NCI-H748 (cell line): Measurements from ENCODE around the gene LAMC3.

Source experiments
- DNase-seq: peaks from one replicate; lab custom pipeline; 2025; ENCODE audit not compliant: unreplicated experiment; lab: John Stamatoyannopoulos, UW

The LAMC3 gene

DNA sequence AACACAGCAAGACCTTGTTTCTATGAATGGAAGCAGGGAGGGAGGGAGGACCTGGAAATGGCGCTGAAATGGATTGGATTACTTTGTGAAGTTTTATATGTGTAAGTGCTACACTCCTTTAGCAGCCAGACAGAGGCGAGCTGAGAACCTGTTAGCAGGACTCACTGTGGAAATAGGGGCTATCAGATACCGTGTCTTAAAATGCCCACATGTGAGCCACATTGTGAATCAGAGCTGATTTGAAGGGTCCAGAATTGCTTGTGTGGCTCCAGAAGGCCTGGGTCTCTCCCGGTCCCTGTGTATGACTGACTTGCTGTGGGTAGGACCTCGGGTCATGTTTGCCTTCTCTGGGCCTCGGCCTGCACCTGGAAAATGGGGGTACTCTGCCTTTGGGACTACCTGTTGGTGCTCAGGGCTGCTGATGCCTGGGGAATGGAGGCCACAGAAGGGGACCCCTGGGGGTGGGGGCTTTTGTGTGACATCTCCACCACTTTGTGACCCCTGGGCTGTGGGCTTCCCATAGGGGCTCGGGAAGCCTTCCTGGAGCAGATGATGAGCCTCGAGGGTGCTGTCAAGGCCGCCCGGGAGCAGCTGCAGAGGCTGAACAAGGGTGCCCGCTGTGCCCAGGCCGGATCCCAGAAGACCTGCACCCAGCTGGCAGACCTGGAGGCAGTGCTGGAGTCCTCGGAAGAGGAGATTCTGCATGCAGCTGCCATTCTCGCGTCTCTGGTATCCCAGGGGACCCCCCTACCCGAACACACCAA is 63.3 kb downstream of the LAMC3 start:
- DNase-seq: no peak

- DNase-seq: no peak
Observed at GRCh38 chr9:131072871-131073237, 63.9 kb downstream of the LAMC3 start.

GRCh38 chr9:131076347-131077195 is 67.6 kb downstream of the LAMC3 start:
- no peak for DNase-seq

- DNase-seq: no peak
Observed at GRCh38 chr9:131078427-131079366, 69.7 kb downstream of the LAMC3 start.

- no peak for DNase-seq
Observed at GRCh38 chr9:131080589-131080988, 71.6 kb downstream of the LAMC3 start.

GRCh38 chr9:131081868-131082267 is 72.9 kb downstream of the LAMC3 start:
- no peak for DNase-seq

- no peak for DNase-seq
Observed at GRCh38 chr9:131082774-131083512, 74.0 kb downstream of the LAMC3 start.

GRCh38 chr9:131084661-131085369 is 75.8 kb downstream of the LAMC3 start:
- DNase-seq: no peak

GRCh38 chr9:131085370-131086122 is 76.6 kb downstream of the LAMC3 start:
- no peak for DNase-seq

DNA sequence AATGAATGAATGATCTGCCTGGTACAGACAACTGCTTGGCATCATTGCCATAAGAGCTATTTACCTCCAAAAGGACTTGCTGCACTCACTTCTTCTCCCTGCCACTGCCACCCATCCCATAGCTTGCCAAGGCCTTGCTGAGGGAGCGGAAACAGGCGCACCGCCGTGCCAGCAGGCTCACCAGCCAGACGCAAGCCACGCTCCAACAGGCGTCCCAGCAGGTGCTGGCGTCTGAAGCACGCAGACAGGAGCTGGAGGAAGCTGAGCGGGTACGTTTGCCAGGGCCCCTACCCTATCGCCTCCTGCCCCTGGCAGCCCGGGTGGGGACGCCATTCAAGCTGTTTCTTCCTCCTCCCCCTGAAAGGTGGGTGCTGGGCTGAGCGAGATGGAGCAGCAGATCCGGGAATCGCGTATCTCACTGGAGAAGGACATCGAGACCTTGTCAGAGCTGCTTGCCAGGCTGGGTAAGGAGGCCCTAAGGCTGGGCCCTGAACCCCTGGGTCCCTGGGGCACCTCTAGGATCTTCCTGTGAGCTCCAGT is 78.5 kb downstream of the LAMC3 start:
- DNase-seq: no peak

DNA sequence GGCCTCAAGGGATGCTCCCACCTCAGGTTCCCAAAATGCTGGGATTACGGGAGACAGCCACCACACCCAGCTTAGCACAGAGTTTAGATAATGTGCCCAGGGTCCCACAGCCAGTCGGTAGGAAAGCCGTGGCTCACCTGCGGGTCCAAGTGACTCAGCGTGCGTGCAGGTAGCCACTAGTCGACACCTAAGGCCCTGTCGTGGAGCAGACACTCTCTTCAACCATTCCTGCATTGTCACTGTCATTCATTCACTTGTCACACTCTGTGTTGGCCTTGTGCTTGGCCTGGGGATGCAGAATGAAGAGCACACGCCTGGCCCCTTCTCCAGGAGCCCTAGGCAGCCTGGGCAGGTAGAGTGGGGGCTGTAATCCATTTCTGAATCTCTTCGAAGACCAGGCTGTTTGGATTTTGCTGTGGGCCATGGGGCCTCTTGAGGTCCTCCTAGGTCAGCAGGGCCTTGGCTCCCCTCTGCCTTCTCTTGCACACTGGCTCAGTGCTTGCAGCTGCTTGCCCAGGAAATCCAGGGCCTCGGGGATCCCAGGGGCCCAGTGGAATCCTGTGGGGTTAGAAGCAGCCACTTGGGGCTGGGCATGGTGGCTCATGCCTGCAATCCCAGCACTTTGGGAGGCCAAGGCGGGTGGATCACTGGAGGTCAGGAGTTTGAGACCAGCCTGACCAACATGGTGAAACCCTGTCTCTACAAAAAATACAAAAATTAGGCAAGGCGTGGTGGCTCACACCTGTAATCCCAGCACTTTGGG is 81.2 kb downstream of the LAMC3 start:
- DNase-seq: no peak

GRCh38 chr9:131091352-131091992 is 82.5 kb downstream of the LAMC3 start:
- DNase-seq: no peak

DNA sequence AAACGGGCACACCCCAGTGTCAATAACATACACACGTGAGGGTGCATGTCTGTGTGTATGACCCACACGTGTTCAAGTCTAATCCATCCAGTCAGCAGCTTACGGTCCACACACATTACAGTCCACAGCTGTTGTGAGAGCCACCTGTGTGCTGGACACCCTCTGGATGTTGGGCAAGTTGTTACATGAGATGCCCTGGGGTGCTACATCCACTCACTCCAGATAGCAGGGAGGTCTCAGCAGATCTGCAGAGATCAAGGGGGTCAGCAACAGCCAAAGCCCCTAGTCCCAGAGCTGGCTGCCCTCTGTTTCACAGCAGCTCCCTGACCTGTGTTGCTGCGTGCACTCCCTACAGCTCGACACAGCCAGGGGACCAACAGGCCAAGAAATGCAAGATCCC is 83.1 kb downstream of the LAMC3 start:
- no peak for DNase-seq

DNA sequence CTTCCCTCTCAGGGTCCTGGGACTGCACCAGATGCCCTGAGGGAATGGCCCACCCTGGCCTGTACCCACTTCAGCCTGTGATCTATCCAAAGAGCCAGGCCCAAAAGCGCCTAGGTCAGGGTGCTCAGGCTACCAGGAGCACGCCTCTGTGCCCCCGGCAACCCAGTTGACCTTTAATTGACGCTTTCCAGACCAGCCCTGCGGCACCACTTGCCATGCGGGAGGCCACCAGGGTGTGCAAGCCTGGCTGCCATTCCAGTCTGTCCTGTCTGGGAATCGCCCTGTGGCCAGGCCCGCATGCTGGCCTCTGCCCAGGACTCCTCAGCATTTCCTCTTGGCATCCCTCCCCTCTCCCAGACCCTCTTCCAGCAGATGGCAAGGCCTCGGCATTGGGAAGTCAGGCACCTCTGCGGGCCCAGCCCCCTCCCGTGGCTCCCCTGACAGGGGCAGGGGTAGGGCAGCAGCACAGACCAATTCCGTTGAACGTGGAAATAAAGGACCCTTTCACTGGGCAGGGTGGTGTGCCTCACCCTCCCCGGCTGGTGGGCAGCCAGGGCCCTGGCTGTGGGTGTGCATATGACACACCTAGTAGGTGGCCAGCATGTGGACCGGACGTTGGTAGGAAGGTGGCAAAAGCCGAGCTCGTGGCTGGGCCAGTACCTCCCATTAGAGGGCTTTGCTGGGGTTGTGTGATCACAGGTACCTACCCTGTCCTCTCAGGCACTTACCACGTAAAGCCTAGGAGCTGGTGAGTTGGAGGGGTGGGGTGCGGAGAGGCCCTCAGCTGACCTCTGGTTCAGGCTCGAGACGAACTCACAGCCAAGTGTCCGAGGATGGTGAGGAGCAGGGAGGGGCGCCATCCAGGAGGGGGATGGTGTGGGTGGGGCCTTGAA is 83.8 kb downstream of the LAMC3 start:
- no peak for DNase-seq

- DNase-seq: no peak
Observed at GRCh38 chr9:131094015-131094414, 85.0 kb downstream of the LAMC3 start.

GRCh38 chr9:131094622-131095021 is 85.6 kb downstream of the LAMC3 start:
- DNase-seq: no peak
